NOMO-1 (cell line): ENCODE measurements around the gene MBD3L4.
A peak's percentile ranks its signal among the peaks of the same experiment; 100 is the strongest.
"Not testable (repeated sequence)": the region's sequence is repeated elsewhere in the genome, so short reads cannot be mapped to it uniquely, and the experiment has no call there.

Source experiments
- DNase-seq, 2 experiments: peaks; one replicate each; lab custom pipeline; 2025; ENCODE audit not compliant: unreplicated experiment in 2 of 2; lab: John Stamatoyannopoulos, UW

The MBD3L4 gene

GRCh38 chr19:7040079-7040478, at the start of gene MBD3L4:
Gene MBD3L4 (minus strand): TSS chr19:7040179. CDS start chr19:7040144, 35 bp downstream.
- not testable (repeated sequence) for DNase-seq

GRCh38 chr19:7088999-7089398, 49.0 kb upstream of the MBD3L4 start:
- DNase-seq: no peak

- no peak for DNase-seq
Observed at GRCh38 chr19:7083076-7083956, 43.3 kb upstream of the MBD3L4 start.

- DNase-seq: no peak
Observed at GRCh38 chr19:7078008-7078407, 38.0 kb upstream of the MBD3L4 start.

DNA sequence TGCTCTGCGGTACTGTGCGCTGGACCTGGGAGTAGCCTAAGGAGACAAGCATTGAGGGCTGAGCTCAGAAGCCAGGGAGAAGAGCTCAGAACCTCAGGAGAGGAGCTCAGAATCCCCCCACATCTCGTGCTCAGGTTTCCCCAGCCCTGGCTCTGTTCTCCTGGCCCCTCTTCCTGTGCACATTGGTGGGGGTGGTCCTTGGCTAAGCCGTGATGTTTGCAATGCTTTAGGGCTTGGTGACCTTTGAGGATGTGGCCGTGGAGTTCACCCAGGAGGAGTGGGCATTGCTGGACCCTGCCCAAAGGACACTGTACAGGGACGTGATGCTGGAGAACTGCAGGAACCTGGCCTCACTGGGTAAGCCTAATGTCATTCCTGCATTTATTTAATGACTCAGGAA, 36.2 kb upstream of the MBD3L4 start:
- DNase-seq: no peak

DNA sequence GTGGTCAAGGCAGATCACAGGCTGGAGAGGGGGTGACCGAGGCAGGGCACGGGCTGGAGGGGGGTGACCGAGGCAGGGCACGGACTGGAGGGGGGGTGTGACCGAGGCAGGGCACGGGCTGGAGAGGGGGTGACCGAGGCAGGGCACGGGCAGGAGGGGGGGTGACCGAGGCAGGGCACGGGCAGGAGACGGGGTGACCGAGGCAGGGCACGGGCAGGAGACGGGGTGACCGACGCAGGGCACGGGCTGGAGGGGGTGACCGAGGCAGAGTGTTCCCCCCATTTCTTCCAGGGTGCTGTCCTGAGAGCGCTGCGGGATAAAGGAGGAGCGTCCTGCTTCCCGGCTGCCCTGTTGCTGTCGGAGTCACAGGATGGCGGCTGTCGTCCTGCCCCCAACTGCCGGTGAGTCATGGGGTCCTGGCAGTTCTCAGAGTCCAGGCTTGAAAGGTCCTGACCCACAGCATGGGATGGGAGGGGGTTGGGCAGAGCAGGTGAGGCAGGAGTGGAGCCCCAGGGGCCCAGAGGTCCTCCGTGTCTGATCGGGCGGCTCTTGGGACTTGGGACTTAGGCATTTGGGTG, 34.8 kb upstream of the MBD3L4 start:
- DNase-seq: no peak

- no peak for DNase-seq
Observed at GRCh38 chr19:7072541-7072940, 32.6 kb upstream of the MBD3L4 start.

GRCh38 chr19:7069904-7070226, 29.9 kb upstream of the MBD3L4 start:
- DNase-seq: no peak

DNA sequence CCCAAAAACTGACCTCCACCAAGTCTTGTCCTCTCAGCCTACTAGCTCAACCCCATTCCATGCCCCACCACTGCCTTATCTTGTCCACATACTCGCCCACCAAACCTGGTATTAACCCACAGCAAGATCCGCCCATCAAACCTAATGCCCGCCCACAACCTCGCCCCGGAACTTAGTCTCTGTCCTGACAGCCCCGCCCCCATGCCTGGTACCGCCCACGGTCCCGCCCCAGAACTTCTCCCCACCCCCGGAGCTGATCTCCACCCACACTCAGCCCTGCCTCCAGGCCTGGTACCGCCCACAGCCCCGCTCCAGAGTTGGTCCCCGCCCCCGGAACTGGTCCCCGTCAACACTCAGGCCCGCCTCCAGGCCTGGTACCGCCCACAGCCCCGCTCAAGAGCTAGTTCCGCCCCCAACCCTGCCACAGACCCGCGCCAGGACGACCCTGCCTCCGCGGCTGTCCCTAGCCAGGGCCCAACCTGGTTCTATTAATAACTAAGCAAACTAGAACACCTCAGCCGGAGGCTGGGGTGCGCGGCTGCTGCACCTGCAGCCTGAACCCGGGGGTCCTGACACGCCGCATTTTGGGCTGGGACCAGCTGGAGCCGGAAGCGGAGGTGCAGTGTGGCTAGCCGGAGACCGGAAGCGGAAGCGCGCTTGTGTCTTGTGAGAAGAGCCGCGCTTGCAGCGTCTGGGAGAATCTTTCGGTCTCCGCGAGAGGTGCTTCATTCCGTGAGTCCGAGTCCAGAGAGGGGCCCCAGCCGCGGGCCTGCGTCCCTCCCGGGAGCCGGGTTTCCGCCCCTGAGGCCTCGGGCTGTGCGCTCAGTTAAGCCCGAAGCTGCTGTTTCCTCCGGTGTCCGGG, 29.3 kb upstream of the MBD3L4 start, which contains the start of gene ZNF557:
ZNF557 (plus strand) TSS at position 662 of the 862 bp plus-strand sequence. CDS start 5,372 bp downstream, outside the sequence.
- peak; percentile 94 to 95 for DNase-seq

DNA sequence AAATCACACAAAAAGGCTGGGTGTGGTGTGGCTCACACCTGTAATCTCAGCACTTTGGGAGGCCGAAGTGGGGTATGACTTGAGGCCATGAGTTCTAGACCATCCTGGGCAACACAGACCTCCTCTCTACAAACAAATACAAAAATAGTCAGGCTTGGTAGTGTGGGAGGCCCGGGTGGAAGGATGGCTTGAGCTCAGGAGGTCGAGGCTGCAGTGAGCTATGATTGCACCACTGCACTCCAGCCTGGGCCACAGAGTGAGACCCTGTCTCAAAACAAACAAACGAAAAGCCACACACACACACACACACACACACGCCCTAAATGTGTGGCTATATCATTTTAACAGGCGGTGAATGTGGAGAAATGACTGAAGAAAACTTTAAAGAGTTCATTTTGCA, 28.6 kb upstream of the MBD3L4 start:
- DNase-seq: no peak

- DNase-seq: no peak
Observed at GRCh38 chr19:7067716-7068115, 27.7 kb upstream of the MBD3L4 start.

- not testable (repeated sequence) for DNase-seq
Observed at GRCh38 chr19:7067122-7067521, 27.1 kb upstream of the MBD3L4 start.

GRCh38 chr19:7063764-7064418, 23.9 kb upstream of the MBD3L4 start:
- no peak for DNase-seq

DNA sequence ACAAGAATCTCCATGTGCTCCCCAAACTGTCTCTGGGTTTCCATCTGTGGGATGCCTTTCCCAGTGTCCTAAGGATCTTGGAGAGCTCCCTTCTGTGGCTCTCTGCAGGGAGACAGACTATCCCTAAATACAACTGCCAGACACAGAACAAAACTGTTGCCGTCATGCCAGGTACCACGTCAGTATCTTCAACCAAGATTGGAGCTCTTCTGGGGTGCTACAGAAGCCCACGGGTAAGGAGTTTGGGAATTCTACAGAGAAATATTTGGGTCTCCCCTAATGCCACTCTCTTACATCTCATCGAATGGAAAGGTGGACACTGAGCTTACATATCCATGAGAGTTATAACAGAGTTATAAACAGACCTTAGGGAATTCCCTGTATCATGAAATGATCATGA, 23.4 kb upstream of the MBD3L4 start:
- DNase-seq: no peak

DNA sequence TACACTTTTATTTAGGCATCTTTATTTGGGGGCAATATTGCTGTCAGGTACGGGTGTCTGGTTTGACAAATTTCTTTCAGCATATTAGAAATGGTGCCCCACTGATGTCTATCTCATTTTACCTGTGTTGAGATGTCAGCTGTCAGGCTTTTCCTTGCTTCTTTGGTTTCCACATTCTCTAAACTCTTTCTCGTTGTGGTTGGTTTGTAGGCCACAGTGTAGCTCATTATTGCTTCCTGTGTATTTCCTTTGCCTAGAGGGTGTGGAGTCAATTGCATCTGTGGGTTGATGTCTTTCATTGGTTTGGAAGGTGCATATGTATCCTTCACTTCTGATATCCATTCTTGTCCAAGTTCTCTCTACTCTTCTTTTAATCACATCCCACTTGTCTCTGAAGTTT, 20.0 kb upstream of the MBD3L4 start:
- not testable (repeated sequence) for DNase-seq

DNA sequence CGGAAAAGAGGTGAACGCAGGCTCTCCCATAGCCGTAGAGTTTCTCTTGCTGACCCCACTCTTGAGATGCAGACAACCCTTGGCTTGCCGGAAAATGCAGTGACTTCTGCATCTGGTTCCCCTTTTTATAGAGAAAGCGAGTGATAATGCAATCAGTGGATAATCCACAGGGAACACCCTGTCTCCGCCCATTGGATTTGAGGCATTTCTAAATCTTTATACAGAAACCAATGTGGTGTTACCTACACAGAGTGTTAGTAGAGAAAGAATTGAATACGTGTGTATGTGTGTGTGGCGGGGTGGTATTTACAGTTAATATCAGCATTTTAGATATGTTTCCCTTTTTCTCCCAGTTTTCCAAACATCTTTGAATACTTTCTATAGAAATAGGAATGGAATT, 18.6 kb upstream of the MBD3L4 start, which contains the start of gene MBD3L3:
MBD3L3 (minus strand) TSS at position 101 of the 400 bp plus-strand sequence; CDS start at position 30, 71 bp downstream.
- not testable (repeated sequence) for DNase-seq

- DNase-seq: not testable (repeated sequence)
Observed at GRCh38 chr19:7056371-7056770, 16.4 kb upstream of the MBD3L4 start.

- not testable (repeated sequence) for DNase-seq
Observed at GRCh38 chr19:7055679-7056078, 15.7 kb upstream of the MBD3L4 start.

- DNase-seq: not testable (repeated sequence)
Observed at GRCh38 chr19:7054635-7055368, 14.8 kb upstream of the MBD3L4 start.

DNA sequence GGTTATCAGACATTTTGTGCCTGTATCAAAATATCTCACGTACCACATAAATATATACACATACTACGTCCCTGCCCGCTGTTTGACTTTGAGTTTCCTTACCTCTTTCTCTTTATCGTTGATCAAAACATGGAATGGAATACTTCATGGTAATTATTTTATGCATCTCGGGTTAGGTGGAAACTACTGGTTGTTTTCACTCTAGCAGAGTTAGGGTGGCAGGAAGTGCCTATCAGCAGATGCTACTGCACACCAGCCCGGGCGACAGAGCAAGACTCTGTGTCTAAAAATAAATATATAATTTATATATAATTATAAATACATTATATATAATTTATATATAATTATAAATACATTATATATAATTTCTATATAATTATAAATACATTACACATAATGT, 12.9 kb upstream of the MBD3L4 start:
- not testable (repeated sequence) for DNase-seq
